ENCODE results near the gene CRADD. TPM values are rescaled to one million over a fixed set of nuclear protein-coding genes. Genes with fewer than 3 reads are reported as not detected.
"Not testable (repeated sequence)": the region's sequence is repeated elsewhere in the genome, so short reads cannot be mapped to it uniquely, and the experiment has no call there.

The CRADD gene
- total RNA-seq, 1 experiment from 2014 or later = 7.6 TPM

GRCh38 chr12:93762059-93762719 is 85.0 kb downstream of the CRADD start:
- peaks cover 7% of the 10 kb centered on the region; the same call in 1 of the 2 replicates for H3K4me1 ChIP-seq
- H3K27ac ChIP-seq = peak overlapping the region; percentile 38
- H3K9me3 ChIP-seq (replicated peaks) = no peaks in the 10 kb centered on the region
- no peaks in the 10 kb centered on the region for H3K27me3 ChIP-seq
- no peaks in the 10 kb centered on the region for H3K36me3 ChIP-seq
- H3K4me3 ChIP-seq = no peak overlapping the region
- DNase-seq = peak in 1 of 2 experiments; percentile 14

GRCh38 chr12:93762912-93763553 is 85.9 kb downstream of the CRADD start:
- DNase-seq = no peak
- Histone ChIP-seq H3K36me3 (no peaks in the 10 kb centered on the region), H3K4me3 (no peak overlapping the region), H3K27me3 (no peaks in the 10 kb centered on the region), H3K4me1 (peaks cover 7% of the 10 kb centered on the region; the same call in 1 of the 2 replicates), H3K9me3 (replicated peaks) (no peaks in the 10 kb centered on the region), H3K27ac (no peak overlapping the region)

- Histone ChIP-seq H3K27me3 (no peaks in the 10 kb centered on the region), H3K4me3 (no peak overlapping the region), H3K36me3 (no peaks in the 10 kb centered on the region), H3K27ac (no peak overlapping the region), H3K9me3 (replicated peaks) (no peaks in the 10 kb centered on the region), H3K4me1 (peaks cover 7% of the 10 kb centered on the region; the same call in 1 of the 2 replicates)
- no peak for DNase-seq
These were observed 86.6 kb downstream of the CRADD start for GRCh38 chr12:93763746-93764147.

- Histone ChIP-seq H3K4me3 (no peak overlapping the region), H3K4me1 (peaks cover 7% of the 10 kb centered on the region; the same call in 1 of the 2 replicates), H3K9me3 (replicated peaks) (no peaks in the 10 kb centered on the region), H3K27ac (no peak overlapping the region), H3K36me3 (no peaks in the 10 kb centered on the region), H3K27me3 (no peaks in the 10 kb centered on the region)
- no peak for DNase-seq
These were observed 89.2 kb downstream of the CRADD start for GRCh38 chr12:93766371-93766770.

GRCh38 chr12:93766796-93767523 is 89.8 kb downstream of the CRADD start:
- DNase-seq = peak in 1 of 2 experiments; percentile 42
- no peak overlapping the region for H3K4me3 ChIP-seq

GRCh38 chr12:93767524-93767863 is 90.3 kb downstream of the CRADD start:
- Histone ChIP-seq H3K4me3 (no peak overlapping the region), H3K9me3 (replicated peaks) (no peaks in the 10 kb centered on the region), H3K4me1 (no peaks in the 10 kb centered on the region; the same call in 1 of the 2 replicates), H3K27ac (no peak overlapping the region), H3K27me3 (no peaks in the 10 kb centered on the region), H3K36me3 (no peaks in the 10 kb centered on the region)
- DNase-seq = no peak

More at GRCh38 chr12:93766796-93767523, 89.8 kb downstream of the CRADD start:
- Histone ChIP-seq H3K4me1 (peaks cover 4% of the 10 kb centered on the region; the same call in 1 of the 2 replicates), H3K27me3 (no peaks in the 10 kb centered on the region), H3K36me3 (no peaks in the 10 kb centered on the region), H3K27ac (no peak overlapping the region), H3K9me3 (replicated peaks) (no peaks in the 10 kb centered on the region)

GRCh38 chr12:93772003-93772700 is 95.0 kb downstream of the CRADD start:
- DNase-seq = no peak
- H3K27ac ChIP-seq = no peak overlapping the region
- no peaks in the 10 kb centered on the region for H3K4me1 ChIP-seq
- no peaks in the 10 kb centered on the region for H3K36me3 ChIP-seq
- H3K4me3 ChIP-seq = no peak overlapping the region
- no peaks in the 10 kb centered on the region for H3K9me3 ChIP-seq (replicated peaks)
- H3K27me3 ChIP-seq = no peaks in the 10 kb centered on the region

- peaks cover 6% of the 10 kb centered on the region for H3K4me1 ChIP-seq
- no peak overlapping the region for H3K4me3 ChIP-seq
- H3K9me3 ChIP-seq (replicated peaks) = no peaks in the 10 kb centered on the region
- no peaks in the 10 kb centered on the region for H3K27me3 ChIP-seq
- no peak overlapping the region for H3K27ac ChIP-seq
- DNase-seq = no peak
- H3K36me3 ChIP-seq = no peaks in the 10 kb centered on the region
These were observed 96.1 kb downstream of the CRADD start for GRCh38 chr12:93773122-93773871.

- Histone ChIP-seq H3K36me3 (no peaks in the 10 kb centered on the region), H3K27ac (no peak overlapping the region), H3K9me3 (replicated peaks) (no peaks in the 10 kb centered on the region), H3K27me3 (no peaks in the 10 kb centered on the region), H3K4me3 (no peak overlapping the region), H3K4me1 (peaks cover 11% of the 10 kb centered on the region)
- no peak for DNase-seq
These were observed 99.4 kb downstream of the CRADD start for GRCh38 chr12:93776581-93777018.

- H3K27me3 ChIP-seq = no peaks in the 10 kb centered on the region
- no peak overlapping the region for H3K27ac ChIP-seq
- H3K36me3 ChIP-seq = no peaks in the 10 kb centered on the region
- DNase-seq = no peak
- peaks cover 11% of the 10 kb centered on the region for H3K4me1 ChIP-seq
- H3K4me3 ChIP-seq = no peak overlapping the region
- H3K9me3 ChIP-seq (replicated peaks) = no peaks in the 10 kb centered on the region
These were observed 100.1 kb downstream of the CRADD start for GRCh38 chr12:93777254-93777653.

- Histone ChIP-seq H3K9me3 (replicated peaks) (no peaks in the 10 kb centered on the region), H3K36me3 (no peaks in the 10 kb centered on the region), H3K4me1 (peaks cover 12% of the 10 kb centered on the region), H3K4me3 (no peak overlapping the region), H3K27me3 (no peaks in the 10 kb centered on the region), H3K27ac (no peak overlapping the region)
- DNase-seq = no peak
These were observed 101.1 kb downstream of the CRADD start for GRCh38 chr12:93778306-93778705.

- Histone ChIP-seq H3K36me3 (no peaks in the 10 kb centered on the region), H3K27ac (no peak overlapping the region), H3K4me3 (no peak overlapping the region), H3K9me3 (replicated peaks) (no peaks in the 10 kb centered on the region), H3K27me3 (no peaks in the 10 kb centered on the region), H3K4me1 (peaks cover 16% of the 10 kb centered on the region)
- no peak for DNase-seq
These were observed 101.6 kb downstream of the CRADD start for GRCh38 chr12:93778766-93779165.

GRCh38 chr12:93780101-93780641 is 103.0 kb downstream of the CRADD start:
- Histone ChIP-seq H3K4me1 (peaks cover 27% of the 10 kb centered on the region), H3K27me3 (no peaks in the 10 kb centered on the region), H3K36me3 (no peaks in the 10 kb centered on the region), H3K4me3 (no peak overlapping the region), H3K27ac (no peak overlapping the region), H3K9me3 (replicated peaks) (no peaks in the 10 kb centered on the region)
- no peak for DNase-seq

GRCh38 chr12:93780886-93781285 is 103.7 kb downstream of the CRADD start:
- not testable (repeated sequence) for H3K27me3 ChIP-seq; H3K36me3 ChIP-seq; H3K9me3 ChIP-seq (replicated peaks); H3K4me3 ChIP-seq; DNase-seq; H3K27ac ChIP-seq
- peaks cover 34% of the 10 kb centered on the region for H3K4me1 ChIP-seq
